ENCODE measurements around the gene PSMD11. TPM values are rescaled to one million over a fixed set of nuclear protein-coding genes. Genes with fewer than 3 reads are reported as not detected.

PSMD11 gene
- total RNA-seq, 4 donors from 2014 or later = 44.2 to 77.0 (median 54.2) TPM

DNA sequence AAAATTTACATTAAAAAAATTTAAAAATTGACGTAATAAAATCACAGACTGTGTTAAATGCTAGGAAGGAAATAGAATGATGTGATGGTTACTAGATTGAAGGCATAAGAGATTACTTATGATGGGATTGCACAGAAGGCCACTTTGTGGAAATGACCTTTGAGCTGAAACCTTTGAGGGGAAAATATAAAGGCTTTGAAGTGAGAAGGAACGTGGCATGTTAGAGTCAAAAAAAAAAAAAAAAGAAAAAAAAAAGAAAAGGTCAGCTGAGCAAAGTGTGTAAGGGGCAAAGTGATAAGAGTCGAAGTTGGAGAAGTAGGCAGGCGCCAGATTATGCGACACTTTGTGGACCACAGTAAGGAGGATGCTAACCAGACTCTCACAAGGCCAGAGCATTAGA is 3.6 kb upstream of the PSMD11 start:
- DNase-seq (ENCODE audit: low spot score in 2 of 2) = no peak
- no peak overlapping the region for H3K4me3 ChIP-seq (ENCODE audit: low read depth, poor library complexity, severe bottlenecking)
- intact Hi-C loops (cut with DNase I; ENCODE audit: low total_unique reads) = no loop called here
- 73 to 86% methylated on average over 5 of the region's 5 CpGs for WGBS, 2 donors
- no peak for TF ChIP-seq POLR2A (IDR thresholded peaks at IDR 0.05)
- TF ChIP-seq, protein P1, sequence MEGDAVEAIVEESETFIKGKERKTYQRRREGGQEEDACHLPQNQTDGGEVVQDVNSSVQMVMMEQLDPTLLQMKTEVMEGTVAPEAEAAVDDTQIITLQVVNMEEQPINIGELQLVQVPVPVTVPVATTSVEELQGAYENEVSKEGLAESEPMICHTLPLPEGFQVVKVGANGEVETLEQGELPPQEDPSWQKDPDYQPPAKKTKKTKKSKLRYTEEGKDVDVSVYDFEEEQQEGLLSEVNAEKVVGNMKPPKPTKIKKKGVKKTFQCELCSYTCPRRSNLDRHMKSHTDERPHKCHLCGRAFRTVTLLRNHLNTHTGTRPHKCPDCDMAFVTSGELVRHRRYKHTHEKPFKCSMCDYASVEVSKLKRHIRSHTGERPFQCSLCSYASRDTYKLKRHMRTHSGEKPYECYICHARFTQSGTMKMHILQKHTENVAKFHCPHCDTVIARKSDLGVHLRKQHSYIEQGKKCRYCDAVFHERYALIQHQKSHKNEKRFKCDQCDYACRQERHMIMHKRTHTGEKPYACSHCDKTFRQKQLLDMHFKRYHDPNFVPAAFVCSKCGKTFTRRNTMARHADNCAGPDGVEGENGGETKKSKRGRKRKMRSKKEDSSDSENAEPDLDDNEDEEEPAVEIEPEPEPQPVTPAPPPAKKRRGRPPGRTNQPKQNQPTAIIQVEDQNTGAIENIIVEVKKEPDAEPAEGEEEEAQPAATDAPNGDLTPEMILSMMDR (IDR thresholded peaks at IDR 0.05) = no peak

DNA sequence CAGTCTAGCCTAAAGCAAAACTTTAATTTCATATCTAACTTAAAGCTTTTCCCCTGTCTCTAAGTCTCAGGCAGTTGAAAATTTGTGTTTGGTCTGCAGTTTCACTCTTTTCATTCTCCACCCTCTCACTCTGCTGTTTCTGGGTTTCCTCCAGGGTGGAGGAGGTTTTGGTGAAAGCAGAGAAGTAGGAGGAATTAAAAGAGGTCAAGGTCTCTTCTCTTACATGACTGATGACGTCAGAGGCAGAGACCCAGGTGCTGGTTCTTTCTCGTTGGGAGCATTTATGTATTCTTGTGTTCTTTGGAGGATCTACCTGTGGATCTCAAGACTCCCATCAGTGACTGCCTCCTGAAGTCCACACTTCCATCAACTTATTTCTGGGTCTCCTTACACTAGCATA is 2.4 kb upstream of the PSMD11 start:
- no peak for DNase-seq (ENCODE audit: low spot score in 2 of 2)
- TF ChIP-seq, protein P1 (IDR thresholded peaks at IDR 0.05) = no peak
- no peak for TF ChIP-seq POLR2A (IDR thresholded peaks at IDR 0.05)
- intact Hi-C loops (cut with DNase I; ENCODE audit: low total_unique reads) = no loop called here
- no peak overlapping the region for H3K4me3 ChIP-seq (ENCODE audit: low read depth, poor library complexity, severe bottlenecking)
- WGBS, 2 donors = 49 to 66% methylated on average over 2 of the region's 2 CpGs

DNA sequence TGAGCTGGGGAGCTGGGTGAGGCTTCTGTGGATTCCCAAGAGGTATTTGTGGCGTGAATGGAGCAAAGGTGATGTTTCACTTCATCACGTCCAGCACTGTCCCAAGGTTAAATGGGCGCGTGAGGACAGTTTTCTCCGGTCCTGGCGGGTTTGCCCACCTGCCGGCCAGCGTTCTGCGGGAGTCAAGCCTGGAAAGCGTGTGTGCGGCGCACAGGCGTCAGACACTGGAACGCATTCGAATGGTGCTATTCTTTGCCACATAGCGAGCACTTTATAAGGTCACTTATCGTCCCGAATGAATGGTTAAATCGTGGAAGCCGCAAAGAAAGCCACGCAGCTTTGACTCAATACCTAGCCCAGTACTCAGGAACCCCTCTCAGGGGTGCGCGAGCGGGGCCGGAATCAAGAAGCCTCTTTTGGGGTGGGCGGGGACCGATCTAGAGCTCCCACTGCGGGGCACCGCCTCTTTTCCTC is 446 bp upstream of the PSMD11 start:
- peak overlapping the region; percentile 93 for H3K4me3 ChIP-seq (ENCODE audit: low read depth, poor library complexity, severe bottlenecking)
- WGBS, 2 donors = 6 to 9% methylated on average over 28 to 29 of the region's 29 CpGs
- intact Hi-C loops (cut with DNase I; ENCODE audit: low total_unique reads) = no loop called here
- peak in 1 of 2 donors; percentile 24 for DNase-seq (ENCODE audit: low spot score in 2 of 2)
- TF ChIP-seq, protein P1 (IDR thresholded peaks at IDR 0.05) = no peak
- TF ChIP-seq POLR2A (IDR thresholded peaks at IDR 0.05) = no peak

DNA sequence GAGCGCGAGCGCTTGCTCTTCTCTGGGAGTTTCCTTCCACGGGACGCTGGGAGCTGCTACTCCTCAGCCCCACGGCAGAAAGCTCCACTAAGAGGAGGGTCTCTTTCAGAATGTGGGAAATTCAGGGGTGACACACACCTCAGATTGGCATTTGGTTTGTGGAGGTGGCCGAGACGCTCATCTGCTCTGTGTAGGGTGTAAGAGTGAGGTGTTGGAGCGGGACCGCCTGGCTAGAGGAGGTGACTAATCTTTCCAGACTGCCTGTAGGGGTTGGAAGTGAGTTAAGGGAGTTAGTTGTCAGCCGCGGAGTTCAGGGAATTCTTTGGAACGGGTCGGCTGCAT is 735 bp downstream of the PSMD11 start:
- intact Hi-C loops (cut with DNase I; ENCODE audit: low total_unique reads) = no loop called here
- H3K4me3 ChIP-seq (ENCODE audit: low read depth, poor library complexity, severe bottlenecking) = peak overlapping the region; percentile 93
- WGBS, 2 donors = 0% methylated on average over 14 of the region's 14 CpGs
- TF ChIP-seq, protein P1 (IDR thresholded peaks at IDR 0.05) = no peak
- TF ChIP-seq POLR2A (IDR thresholded peaks at IDR 0.05) = no peak
- DNase-seq (ENCODE audit: low spot score in 2 of 2) = no peak

DNA sequence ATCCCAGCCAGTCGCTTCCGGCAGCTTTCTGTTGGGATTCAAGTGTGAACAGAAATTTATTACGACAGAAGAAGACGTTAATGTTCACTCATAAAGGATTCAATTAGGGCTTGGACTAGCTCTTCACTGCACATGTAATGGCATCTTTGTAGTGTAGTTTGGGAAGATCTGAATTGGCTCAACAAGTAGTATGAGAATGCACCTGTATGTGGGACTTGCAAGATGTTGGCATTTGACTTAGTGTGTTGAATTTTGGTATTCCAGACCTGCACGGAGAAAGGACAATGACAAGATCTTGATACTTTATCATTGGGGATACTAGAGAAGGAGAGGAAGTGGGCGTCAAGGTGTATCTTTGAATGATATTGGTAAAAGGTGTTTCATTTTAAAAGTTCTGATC is 1.2 kb downstream of the PSMD11 start:
- no peak overlapping the region for H3K4me3 ChIP-seq (ENCODE audit: low read depth, poor library complexity, severe bottlenecking)
- 15 to 26% methylated on average over 6 of the region's 6 CpGs for whole genome bisulfite sequencing, 2 donors
- no peak for TF ChIP-seq POLR2A (IDR thresholded peaks at IDR 0.05)
- TF ChIP-seq, protein P1 (IDR thresholded peaks at IDR 0.05) = no peak
- DNase-seq (ENCODE audit: low spot score in 2 of 2) = no peak
- intact Hi-C loops (cut with DNase I; ENCODE audit: low total_unique reads) = no loop called here

DNA sequence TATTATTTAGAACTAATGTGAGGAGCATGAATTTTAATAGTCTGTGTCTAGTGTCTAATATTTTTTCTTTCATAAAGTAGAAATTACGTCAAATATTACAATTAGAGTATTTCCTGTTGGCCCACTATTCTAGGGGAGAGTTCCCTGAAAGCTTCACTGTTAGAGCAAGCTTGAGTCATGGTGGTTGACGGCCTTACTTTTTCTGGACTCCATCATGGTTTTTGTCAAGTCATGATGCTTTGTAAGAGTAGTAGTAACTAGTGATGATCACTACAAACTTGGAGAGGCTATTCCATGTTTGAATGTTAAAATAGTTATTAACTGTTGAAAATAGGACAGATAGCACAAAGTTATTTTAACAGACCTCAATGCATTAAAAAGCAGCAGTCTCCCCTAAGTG is 1.7 kb downstream of the PSMD11 start:
- TF ChIP-seq, protein P1 (IDR thresholded peaks at IDR 0.05) = no peak
- no peak for TF ChIP-seq POLR2A (IDR thresholded peaks at IDR 0.05)
- 56 to 60% methylated on average over 2 of the region's 2 CpGs for WGBS, 2 donors
- H3K4me3 ChIP-seq (ENCODE audit: low read depth, poor library complexity, severe bottlenecking) = no peak overlapping the region
- intact Hi-C loops (cut with DNase I; ENCODE audit: low total_unique reads) = no loop called here
- DNase-seq (ENCODE audit: low spot score in 2 of 2) = no peak

Data from lower leg skin (tissue), 4 donors.